Liver (tissue), 9 donors: ENCODE measurements around the gene PRSS3. TPM values are rescaled to one million over a fixed set of nuclear protein-coding genes. Genes with fewer than 3 reads are reported as not detected.

Experiments
- DNase-seq: peaks from one replicate; pipeline ENCODE4 v3.0.0-alpha.2; 2017; ENCODE audit warnings: low spot score
- H3K27ac ChIP-seq, 2 donors: one replicate each; pipeline ENCODE4 v1.7.0; 2013; ENCODE audit warnings: inconsistent platforms in 2 of 2, low read length in 2 of 2, control low read depth in 1 of 2, low read depth in 1 of 2, mild to moderate bottlenecking in 1 of 2
- H3K27me3 ChIP-seq, 4 donors: one replicate each; pipeline versions ENCODE4 v1.6.1 to v1.7.0; 2013; ENCODE audit warnings: low read length in 3 of 4, inconsistent platforms in 1 of 4, mild to moderate bottlenecking in 1 of 4, moderate library complexity in 1 of 4; ENCODE audit not compliant: control insufficient read depth in 4 of 4, insufficient read depth in 4 of 4
- H3K36me3 ChIP-seq, 4 donors: one replicate each; pipeline versions ENCODE4 v1.6.1 to v1.7.0; 2013; ENCODE audit warnings: low read length in 3 of 4, mild to moderate bottlenecking in 3 of 4, low read depth in 1 of 4, moderate library complexity in 1 of 4; ENCODE audit not compliant: control insufficient read depth in 4 of 4, insufficient read depth in 3 of 4
- H3K4me1 ChIP-seq, 4 donors: one replicate each; pipeline versions ENCODE4 v1.6.1 to v1.7.0; 2013; ENCODE audit warnings: low read length in 3 of 4, mild to moderate bottlenecking in 3 of 4, moderate library complexity in 1 of 4; ENCODE audit not compliant: control insufficient read depth in 4 of 4, insufficient read depth in 4 of 4
- H3K4me3 ChIP-seq, 3 donors: one replicate each; pipeline versions ENCODE4 v1.6.1 to v1.7.0; 2013; ENCODE audit warnings: low read length in 3 of 3, control low read depth in 1 of 3, low read depth in 1 of 3, mild to moderate bottlenecking in 1 of 3
- H3K9ac ChIP-seq, 2 donors: one replicate each; pipeline ENCODE4 v1.7.0; 2013; ENCODE audit warnings: low read length in 2 of 2, mild to moderate bottlenecking in 2 of 2, moderate library complexity in 2 of 2, control low read depth in 1 of 2, low read depth in 1 of 2
- H3K9me3 ChIP-seq, 4 donors: one replicate each; pipeline versions ENCODE4 v1.6.1 to v1.7.0; 2013; ENCODE audit warnings: low read length in 3 of 4; ENCODE audit not compliant: control insufficient read depth in 4 of 4
- EGR1 ChIP-seq, 2 donors: IDR thresholded peaks; 2 replicates each; pipeline ENCODE4 v1.6.1; 2016 to 2018; ENCODE audit warnings: antibody characterized with exemption in 2 of 2, low read depth in 2 of 2
- FOXA2 ChIP-seq: IDR thresholded peaks from 2 replicates; pipeline ENCODE4 v1.6.1; 2016; ENCODE audit warnings: antibody characterized with exemption
- GABPA ChIP-seq, 2 donors: IDR thresholded peaks in 1 of 2; conservative IDR thresholded peaks in 1 of 2; 2 replicates each; pipeline ENCODE4 v1.6.1; 2016; ENCODE audit warnings: antibody characterized with exemption in 2 of 2, mild to moderate bottlenecking in 1 of 2, moderate library complexity in 1 of 2
- HNF4A ChIP-seq, 2 donors: conservative IDR thresholded peaks; 2 replicates each; pipeline ENCODE4 v1.6.1; 2016; ENCODE audit warnings: antibody characterized with exemption in 2 of 2, mild to moderate bottlenecking in 2 of 2
- HNF4G ChIP-seq: IDR thresholded peaks from 2 replicates; pipeline ENCODE4 v1.6.1; 2016; ENCODE audit warnings: antibody characterized with exemption
- JUND ChIP-seq, 2 donors: IDR thresholded peaks; 2 replicates each; pipeline ENCODE4 v1.6.1; 2016; ENCODE audit warnings: antibody characterized with exemption in 2 of 2
- MAX ChIP-seq: IDR thresholded peaks from 2 replicates; pipeline ENCODE4 v1.6.1; 2016; ENCODE audit warnings: antibody characterized with exemption
- NR2F2 ChIP-seq: IDR thresholded peaks from 2 replicates; pipeline ENCODE4 v1.6.1; 2016; ENCODE audit warnings: antibody characterized with exemption
- RAD21 ChIP-seq, 2 donors: IDR thresholded peaks; 2 replicates each; pipeline ENCODE4 v1.6.1; 2016; ENCODE audit warnings: antibody characterized with exemption in 2 of 2, mild to moderate bottlenecking in 2 of 2
- REST ChIP-seq: IDR thresholded peaks from 2 replicates; pipeline ENCODE4 v1.6.1; 2016; ENCODE audit warnings: antibody characterized with exemption, mild to moderate bottlenecking
- RXRA ChIP-seq, 2 donors: IDR thresholded peaks; 2 replicates each; pipeline ENCODE4 v1.6.1; 2017 to 2018; ENCODE audit warnings: antibody characterized with exemption in 2 of 2, mild to moderate bottlenecking in 1 of 2
- SP1 ChIP-seq: IDR thresholded peaks from 2 replicates; pipeline ENCODE4 v1.6.1; 2018; ENCODE audit warnings: antibody characterized with exemption, mild to moderate bottlenecking
- TAF1 ChIP-seq: conservative IDR thresholded peaks from 2 replicates; pipeline ENCODE4 v1.6.1; 2016; ENCODE audit warnings: antibody characterized with exemption, mild to moderate bottlenecking
- ZBTB33 ChIP-seq: IDR thresholded peaks from 2 replicates; pipeline ENCODE4 v1.6.1; 2016; ENCODE audit warnings: antibody characterized with exemption
- WGBS: extraction: QIAGEN DNeasy Blood & Tissue Kit; methylation state at CpG from one replicate; pipeline ENCODE4 v1.1.7; 2013; 5-methylcytosine and 5-hydroxymethylcytosine counted together
- polyA plus RNA-seq, 2 donors: library from polyadenylated mRNA; stranded (reverse) in 1 of 2; unstranded in 1 of 2; fragments of 200-250 nt in 1 of 2; fragments of >200 nt in 1 of 2; fragmentation: Nextera tagmentation in 1 of 2; extraction: Ambion mirVana in 1 of 2; gene quantifications; one replicate each; pipeline versions ENCODE4 v1.2.1 to v1.2.3, GENCODE V29; 2013 to 2015
- total RNA-seq, 2 donors: library from RNA; depleted of rRNA; stranded (reverse); fragments of >200 nt; gene quantifications; one replicate each; pipeline ENCODE4 v1.2.3, GENCODE V29; 2014
- TF ChIP-seq, protein P1 (sequence below): IDR thresholded peaks from 2 replicates; pipeline ENCODE4 v1.6.1; 2016; ENCODE audit warnings: antibody characterized with exemption
- TF ChIP-seq, protein P2 (sequence below): fragments of 150-350 bp; IDR thresholded peaks from 2 replicates; pipeline ENCODE4 v1.5.1; 2017; ENCODE audit warnings: improper control_type of control experiment, low read depth, low read length; ENCODE audit not compliant: missing input control
- donor health status: healthy.
- donor health status: healthy.
- donor health status: healthy.
- donor health status: healthy.
- donor health status: healthy.

Gene PRSS3
- total and polyA plus RNA-seq, 4 donors = 0.25 to 8.7 (median 3.0) TPM

GRCh38 chr9:33781736-33782135 lies 13.6 kb upstream of the PRSS3 start:
- Histone ChIP-seq H3K27me3 (no peaks in the 10 kb centered on the region), H3K36me3 (no peaks in the 10 kb centered on the region), H3K4me3 (no peak overlapping the region), H3K9ac (no peak overlapping the region), H3K4me1 (peaks cover 0 to 2% (median 0%) of the 10 kb centered on the region in 4 donors), H3K27ac (no peak overlapping the region), H3K9me3 (no peaks in the 10 kb centered on the region)
- WGBS = 98% methylated on average over 1 of the region's 1 CpG
- TF ChIP-seq HNF4G (no peak), TAF1 (no peak), REST (no peak), SP1 (no peak), NR2F2 (no peak), MAX (no peak), FOXA2 (no peak), HNF4A (conservative IDR thresholded peaks at IDR 0.05) (no peak), RAD21 (IDR thresholded peaks at IDR 0.05) (no peak), GABPA (IDR thresholded peaks at IDR 0.05 in 1 of 2, conservative IDR thresholded peaks at IDR 0.05 in 1 of 2) (no peak), RXRA (IDR thresholded peaks at IDR 0.05) (no peak), JUND (IDR thresholded peaks at IDR 0.05) (no peak)
- TF ChIP-seq, protein P1, sequence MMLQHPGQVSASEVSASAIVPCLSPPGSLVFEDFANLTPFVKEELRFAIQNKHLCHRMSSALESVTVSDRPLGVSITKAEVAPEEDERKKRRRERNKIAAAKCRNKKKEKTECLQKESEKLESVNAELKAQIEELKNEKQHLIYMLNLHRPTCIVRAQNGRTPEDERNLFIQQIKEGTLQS = no peak
- no peak for DNase-seq

- no peaks in the 10 kb centered on the region for H3K27me3 ChIP-seq
- no peaks in the 10 kb centered on the region for H3K36me3 ChIP-seq
- no peak overlapping the region for H3K27ac ChIP-seq
- no peak overlapping the region for H3K9ac ChIP-seq
- DNase-seq = no peak
- H3K4me1 ChIP-seq = peaks cover 0 to 2% (median 0%) of the 10 kb centered on the region in 4 donors
- TF ChIP-seq JUND (IDR thresholded peaks at IDR 0.05) = no peak
- no peak for TF ChIP-seq MAX
- TF ChIP-seq EGR1 (IDR thresholded peaks at IDR 0.05; ENCODE audit: low read depth in 2 of 2) = no peak
- H3K4me3 ChIP-seq = no peak overlapping the region
- 60% methylated on average over 4 of the region's 4 CpGs for WGBS
- no peaks in the 10 kb centered on the region for H3K9me3 ChIP-seq
These were observed 12.8 kb upstream of the PRSS3 start for GRCh38 chr9:33782395-33783152.

DNA sequence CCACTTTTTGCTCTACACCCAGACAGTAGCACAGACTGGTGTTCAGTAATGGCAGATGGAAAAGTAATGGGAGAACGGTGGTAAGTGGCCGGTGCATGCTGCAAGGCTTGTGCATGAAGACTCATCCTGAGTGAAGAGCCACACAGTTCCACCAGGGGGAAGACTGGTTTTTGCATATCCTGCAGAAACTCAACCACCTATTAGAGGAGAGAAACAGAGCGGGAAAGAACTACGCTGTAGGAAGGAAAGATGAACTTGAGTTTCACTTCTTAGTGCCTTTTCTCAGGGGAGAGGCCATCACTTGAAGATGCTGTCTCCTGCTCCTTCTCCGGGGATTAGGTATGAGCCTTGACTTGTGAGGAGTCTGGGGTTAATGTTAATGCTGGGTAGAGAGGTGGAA lies 9.4 kb upstream of the PRSS3 start:
- H3K4me1 ChIP-seq = no peaks in the 10 kb centered on the region
- H3K4me3 ChIP-seq = no peak overlapping the region
- no peaks in the 10 kb centered on the region for H3K27me3 ChIP-seq
- no peaks in the 10 kb centered on the region for H3K36me3 ChIP-seq
- H3K9me3 ChIP-seq = no peaks in the 10 kb centered on the region
- no peak overlapping the region for H3K9ac ChIP-seq
- no peak for DNase-seq
- no peak overlapping the region for H3K27ac ChIP-seq
- peak; percentile 11 to 45 for TF ChIP-seq RAD21 (IDR thresholded peaks at IDR 0.05)
- TF ChIP-seq GABPA (IDR thresholded peaks at IDR 0.05 in 1 of 2, conservative IDR thresholded peaks at IDR 0.05 in 1 of 2) = no peak
- no peak for TF ChIP-seq ZBTB33
- TF ChIP-seq, protein P2, sequence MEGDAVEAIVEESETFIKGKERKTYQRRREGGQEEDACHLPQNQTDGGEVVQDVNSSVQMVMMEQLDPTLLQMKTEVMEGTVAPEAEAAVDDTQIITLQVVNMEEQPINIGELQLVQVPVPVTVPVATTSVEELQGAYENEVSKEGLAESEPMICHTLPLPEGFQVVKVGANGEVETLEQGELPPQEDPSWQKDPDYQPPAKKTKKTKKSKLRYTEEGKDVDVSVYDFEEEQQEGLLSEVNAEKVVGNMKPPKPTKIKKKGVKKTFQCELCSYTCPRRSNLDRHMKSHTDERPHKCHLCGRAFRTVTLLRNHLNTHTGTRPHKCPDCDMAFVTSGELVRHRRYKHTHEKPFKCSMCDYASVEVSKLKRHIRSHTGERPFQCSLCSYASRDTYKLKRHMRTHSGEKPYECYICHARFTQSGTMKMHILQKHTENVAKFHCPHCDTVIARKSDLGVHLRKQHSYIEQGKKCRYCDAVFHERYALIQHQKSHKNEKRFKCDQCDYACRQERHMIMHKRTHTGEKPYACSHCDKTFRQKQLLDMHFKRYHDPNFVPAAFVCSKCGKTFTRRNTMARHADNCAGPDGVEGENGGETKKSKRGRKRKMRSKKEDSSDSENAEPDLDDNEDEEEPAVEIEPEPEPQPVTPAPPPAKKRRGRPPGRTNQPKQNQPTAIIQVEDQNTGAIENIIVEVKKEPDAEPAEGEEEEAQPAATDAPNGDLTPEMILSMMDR = no peak
- 89% methylated on average over 5 of the region's 5 CpGs for WGBS
